DND-41 (cell line): Measurements from ENCODE around the gene PGM5.
"Not testable (repeated sequence)": the region's sequence is repeated elsewhere in the genome, so short reads cannot be mapped to it uniquely, and the experiment has no call there.

Experiments
- EZH2 ChIP-seq: IDR thresholded peaks from 3 replicates; pipeline ENCODE4 v1.6.1; 2012; ENCODE audit warnings: borderline replicate concordance, low read depth, mild to moderate bottlenecking, moderate library complexity, low read length, inconsistent platforms; ENCODE audit not compliant: severe bottlenecking
- TF ChIP-seq, protein P1 (sequence below): IDR thresholded peaks from 2 replicates; pipeline ENCODE4 v1.5.1; 2012; ENCODE audit warnings: borderline replicate concordance, low read length, moderate library complexity, mild to moderate bottlenecking; ENCODE audit not compliant: poor library complexity, severe bottlenecking; ENCODE audit errors: extremely low read depth

DNA sequence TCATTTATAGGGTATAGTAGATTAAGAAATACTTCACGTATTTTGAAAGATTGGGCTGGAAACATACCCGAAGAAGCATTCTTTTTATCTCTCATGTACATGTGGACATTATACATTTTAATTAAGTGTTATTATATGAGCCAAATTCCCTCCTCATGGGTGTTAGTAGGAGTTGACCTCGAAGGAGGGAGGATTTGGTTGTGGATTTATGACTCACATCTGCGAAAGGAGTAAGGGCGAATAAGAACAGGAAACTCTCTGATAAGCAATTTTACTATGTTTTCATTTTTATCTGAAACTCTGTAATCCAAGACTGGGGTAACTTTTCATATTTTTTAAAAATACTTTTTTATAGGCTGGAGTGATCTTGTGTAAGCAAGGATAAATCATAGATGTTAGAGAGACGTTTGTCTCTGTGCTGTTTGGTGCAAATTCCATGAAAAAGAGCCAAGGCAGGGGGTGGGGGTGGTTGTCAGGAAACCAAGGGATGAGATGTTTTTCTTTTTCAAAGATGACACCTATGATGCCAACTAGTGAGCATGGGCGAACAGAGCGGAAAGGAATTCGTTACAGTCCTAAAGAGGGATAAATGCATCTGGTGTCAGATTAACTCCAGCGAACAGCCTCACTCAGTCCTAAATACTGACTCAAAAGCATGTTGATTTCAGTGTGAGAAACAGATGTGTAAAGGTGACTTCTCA is 19.6 kb upstream of the PGM5 start:
- TF ChIP-seq, protein P1, sequence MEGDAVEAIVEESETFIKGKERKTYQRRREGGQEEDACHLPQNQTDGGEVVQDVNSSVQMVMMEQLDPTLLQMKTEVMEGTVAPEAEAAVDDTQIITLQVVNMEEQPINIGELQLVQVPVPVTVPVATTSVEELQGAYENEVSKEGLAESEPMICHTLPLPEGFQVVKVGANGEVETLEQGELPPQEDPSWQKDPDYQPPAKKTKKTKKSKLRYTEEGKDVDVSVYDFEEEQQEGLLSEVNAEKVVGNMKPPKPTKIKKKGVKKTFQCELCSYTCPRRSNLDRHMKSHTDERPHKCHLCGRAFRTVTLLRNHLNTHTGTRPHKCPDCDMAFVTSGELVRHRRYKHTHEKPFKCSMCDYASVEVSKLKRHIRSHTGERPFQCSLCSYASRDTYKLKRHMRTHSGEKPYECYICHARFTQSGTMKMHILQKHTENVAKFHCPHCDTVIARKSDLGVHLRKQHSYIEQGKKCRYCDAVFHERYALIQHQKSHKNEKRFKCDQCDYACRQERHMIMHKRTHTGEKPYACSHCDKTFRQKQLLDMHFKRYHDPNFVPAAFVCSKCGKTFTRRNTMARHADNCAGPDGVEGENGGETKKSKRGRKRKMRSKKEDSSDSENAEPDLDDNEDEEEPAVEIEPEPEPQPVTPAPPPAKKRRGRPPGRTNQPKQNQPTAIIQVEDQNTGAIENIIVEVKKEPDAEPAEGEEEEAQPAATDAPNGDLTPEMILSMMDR, result not testable (repeated sequence)
- not testable (repeated sequence) for TF ChIP-seq EZH2
